Astrocyte of the spinal cord (primary cell): ENCODE data around the gene KDM7A.
A peak's percentile ranks its signal among the peaks of the same experiment; 100 is the strongest.

Source experiments
- DNase-seq: peaks from one replicate; pipeline ENCODE4 v3.0.0; 2011; ENCODE audit warnings: low read depth, low spot score
- H3K4me3 ChIP-seq: 2 replicates; pipeline ENCODE4 v1.5.1; 2011; ENCODE audit warnings: low read depth, mild to moderate bottlenecking, low read length, moderate library complexity
- in situ Hi-C: cut with HindIII; loops from 2 replicates; pipeline ENCODE4 v1.10.0; 2017; ENCODE audit warnings: low sequenced_read_pairs
- TF ChIP-seq, protein P1 (sequence below): IDR thresholded peaks from 2 replicates; pipeline ENCODE4 v1.5.1; 2012; ENCODE audit warnings: low read depth, mild to moderate bottlenecking, low read length, inconsistent platforms

KDM7A gene

DNA sequence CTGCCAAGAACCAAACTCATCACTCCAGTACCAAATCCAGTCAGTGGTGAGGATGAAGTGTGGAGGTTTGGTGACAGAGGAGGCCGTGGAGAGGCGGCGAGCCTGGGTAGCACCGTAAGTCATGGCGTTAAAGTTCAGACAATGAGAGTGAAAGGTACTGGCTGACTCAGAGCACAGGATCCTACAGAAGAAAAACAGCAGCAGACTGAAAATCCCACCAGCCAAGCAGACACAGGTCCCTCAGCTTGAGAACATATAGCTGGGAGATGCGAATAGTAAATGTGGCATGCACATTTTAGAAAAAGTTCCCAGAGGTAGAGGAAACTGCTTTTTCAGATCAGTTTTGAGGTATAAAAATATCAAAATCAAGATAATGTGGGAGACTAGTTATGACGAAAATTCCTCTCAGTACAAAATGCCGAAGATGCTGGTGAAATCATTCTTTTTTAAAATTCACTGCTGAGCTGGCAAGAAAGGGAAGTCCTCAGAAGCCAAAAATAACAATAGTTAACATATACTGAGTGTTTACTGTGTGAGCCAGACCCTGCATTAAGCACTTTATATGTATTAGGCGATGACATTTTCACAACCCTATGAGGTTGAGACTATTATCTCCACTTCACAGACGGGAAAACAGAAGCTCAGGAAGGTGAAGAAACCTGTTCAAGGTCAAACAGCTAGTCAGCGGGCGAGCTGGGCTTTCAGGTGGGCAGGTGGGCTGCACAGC, 135.0 kb downstream of the KDM7A start:
- in situ Hi-C loops: no loop called here
- H3K4me3 ChIP-seq: no peak overlapping the region
- peak; percentile 71 for DNase-seq
- TF ChIP-seq, protein P1, sequence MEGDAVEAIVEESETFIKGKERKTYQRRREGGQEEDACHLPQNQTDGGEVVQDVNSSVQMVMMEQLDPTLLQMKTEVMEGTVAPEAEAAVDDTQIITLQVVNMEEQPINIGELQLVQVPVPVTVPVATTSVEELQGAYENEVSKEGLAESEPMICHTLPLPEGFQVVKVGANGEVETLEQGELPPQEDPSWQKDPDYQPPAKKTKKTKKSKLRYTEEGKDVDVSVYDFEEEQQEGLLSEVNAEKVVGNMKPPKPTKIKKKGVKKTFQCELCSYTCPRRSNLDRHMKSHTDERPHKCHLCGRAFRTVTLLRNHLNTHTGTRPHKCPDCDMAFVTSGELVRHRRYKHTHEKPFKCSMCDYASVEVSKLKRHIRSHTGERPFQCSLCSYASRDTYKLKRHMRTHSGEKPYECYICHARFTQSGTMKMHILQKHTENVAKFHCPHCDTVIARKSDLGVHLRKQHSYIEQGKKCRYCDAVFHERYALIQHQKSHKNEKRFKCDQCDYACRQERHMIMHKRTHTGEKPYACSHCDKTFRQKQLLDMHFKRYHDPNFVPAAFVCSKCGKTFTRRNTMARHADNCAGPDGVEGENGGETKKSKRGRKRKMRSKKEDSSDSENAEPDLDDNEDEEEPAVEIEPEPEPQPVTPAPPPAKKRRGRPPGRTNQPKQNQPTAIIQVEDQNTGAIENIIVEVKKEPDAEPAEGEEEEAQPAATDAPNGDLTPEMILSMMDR: no peak

DNA sequence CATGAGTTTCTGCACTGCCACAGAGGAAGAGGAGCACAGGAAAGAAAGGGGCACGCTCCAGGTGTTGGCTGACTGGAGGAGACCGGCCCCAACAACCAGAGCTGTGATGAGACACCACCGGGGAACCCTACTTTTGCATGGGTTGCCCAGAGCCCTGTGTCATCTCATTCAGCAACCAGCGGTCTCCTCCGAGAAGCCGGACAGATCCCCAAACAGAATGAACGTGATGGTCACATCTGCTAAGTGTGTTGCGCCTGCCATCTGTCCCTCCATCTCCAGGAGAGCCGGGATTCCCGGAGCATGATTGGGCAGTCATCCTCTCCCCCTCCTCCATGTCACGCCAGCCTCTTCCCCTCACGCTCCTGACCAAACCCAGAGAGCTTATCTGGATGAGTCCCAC, 136.9 kb downstream of the KDM7A start:
- in situ Hi-C loops: no loop called here
- TF ChIP-seq, protein P1: no peak
- no peak overlapping the region for H3K4me3 ChIP-seq
- DNase-seq: no peak

DNA sequence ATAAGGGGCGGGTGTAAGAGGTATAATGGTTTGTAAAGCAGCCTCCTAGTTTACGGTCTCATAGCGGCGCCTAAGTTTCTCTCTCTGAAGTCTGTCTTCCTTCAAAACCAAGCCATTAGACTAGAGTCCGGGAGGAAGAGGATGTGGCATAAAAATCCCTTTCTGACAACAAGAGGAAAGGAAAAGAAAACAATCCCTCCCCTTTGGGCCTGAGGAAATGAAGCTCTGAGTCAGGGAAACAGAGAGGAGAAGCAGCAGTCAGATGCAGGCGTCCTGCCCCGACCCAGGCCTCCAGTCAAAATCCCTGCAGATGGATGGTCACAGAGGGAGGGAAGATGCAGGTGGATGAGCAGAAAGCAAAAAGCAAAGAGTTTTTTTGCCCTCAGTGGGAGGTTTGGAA, 137.7 kb downstream of the KDM7A start:
- in situ Hi-C loops: no loop called here
- no peak overlapping the region for H3K4me3 ChIP-seq
- TF ChIP-seq, protein P1: no peak
- DNase-seq: no peak

DNA sequence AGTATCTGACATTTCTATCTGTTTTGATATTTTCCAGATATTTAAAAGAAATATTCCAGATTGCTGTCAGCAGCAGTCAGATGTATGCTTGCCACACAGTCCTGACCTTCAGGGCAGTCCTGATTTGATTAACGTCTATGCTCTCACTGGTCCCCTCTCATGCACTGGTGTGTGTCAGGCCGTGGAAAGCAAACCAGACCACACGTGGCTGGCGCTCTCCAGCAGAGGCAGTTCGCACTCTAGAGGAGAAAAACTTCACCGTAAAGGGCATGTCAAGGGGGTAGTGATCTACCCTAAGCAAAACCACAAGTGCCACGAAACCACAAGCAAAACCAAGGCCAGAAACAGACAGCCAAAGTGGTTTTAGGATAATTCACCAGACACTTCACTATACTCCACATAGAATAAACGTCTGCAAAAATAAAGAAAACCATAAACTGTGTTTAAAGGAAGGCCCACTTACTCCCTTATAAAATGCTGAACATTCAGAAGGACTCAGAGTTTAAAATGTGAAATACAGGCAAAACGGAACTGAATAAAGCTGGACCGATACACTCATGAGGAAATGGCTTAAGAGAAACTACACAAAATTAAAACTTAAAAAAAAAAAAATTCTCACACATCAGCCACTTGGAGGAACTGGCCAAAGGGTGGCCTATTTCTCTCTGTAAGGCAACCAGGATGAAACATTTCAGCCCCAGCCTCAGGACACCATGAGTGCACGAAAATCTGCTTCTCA, 140.4 kb downstream of the KDM7A start:
- H3K4me3 ChIP-seq: no peak overlapping the region
- TF ChIP-seq, protein P1: no peak
- in situ Hi-C loops: no loop called here
- DNase-seq: no peak

DNA sequence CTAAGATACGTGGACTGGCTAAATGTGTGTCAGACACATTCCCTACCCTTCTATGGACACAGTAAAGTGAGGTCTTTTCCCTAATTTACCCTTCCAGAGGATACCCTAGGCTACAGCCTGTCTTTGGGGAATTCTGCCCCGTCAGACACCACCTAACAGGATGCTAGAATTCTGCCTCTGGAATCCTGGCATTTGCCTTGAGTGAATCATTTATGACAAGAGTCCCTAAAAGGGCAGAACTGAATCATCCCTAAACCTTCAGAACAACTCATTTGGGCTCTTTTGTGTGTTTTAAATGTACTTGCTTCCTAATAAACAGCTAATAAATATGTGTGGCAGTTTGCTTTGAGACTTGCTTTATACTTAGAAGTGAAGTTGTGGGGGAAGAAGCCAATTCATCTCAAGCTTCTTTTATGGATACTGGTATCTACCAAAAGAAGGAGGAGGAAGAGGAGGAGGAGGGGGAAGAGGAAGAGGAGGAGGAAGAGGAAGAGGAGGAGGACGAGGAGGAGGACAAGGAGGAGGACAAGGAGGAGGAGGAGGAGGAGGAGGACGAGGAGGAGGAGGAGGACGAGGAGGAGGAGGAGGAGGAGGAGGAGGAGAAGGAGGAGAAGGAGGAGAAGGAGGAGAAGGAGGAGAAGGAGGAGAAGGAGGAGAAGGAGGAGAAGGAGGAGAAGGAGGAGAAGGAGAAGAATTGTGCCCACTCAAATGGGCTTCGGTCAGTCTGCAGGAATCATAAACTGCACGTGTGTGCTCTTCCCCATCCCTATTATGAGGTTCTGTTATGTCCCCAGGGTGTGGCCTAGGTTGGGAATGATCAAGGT, 141.2 kb downstream of the KDM7A start:
- peak; percentile 37 for DNase-seq
- TF ChIP-seq, protein P1: no peak
- no peak overlapping the region for H3K4me3 ChIP-seq
- in situ Hi-C loops: no loop called here
